NCI-H345 treated with DMSO at 0.1 percent for 48 hours (cell line): Measurements from ENCODE around the gene LILRA6.
"Not testable (repeated sequence)": the region's sequence is repeated elsewhere in the genome, so short reads cannot be mapped to it uniquely, and the experiment has no call there.

ENCODE experiments used
- DNase-seq: peaks from one replicate; lab custom pipeline; 2025; ENCODE audit not compliant: unreplicated experiment; lab: John Stamatoyannopoulos, UW

The LILRA6 gene

GRCh38 chr19:54242646-54243045 is at the start of gene LILRA6:
Gene LILRA6, minus strand, starts transcription at chr19:54242790.
- not testable (repeated sequence) for DNase-seq

DNA sequence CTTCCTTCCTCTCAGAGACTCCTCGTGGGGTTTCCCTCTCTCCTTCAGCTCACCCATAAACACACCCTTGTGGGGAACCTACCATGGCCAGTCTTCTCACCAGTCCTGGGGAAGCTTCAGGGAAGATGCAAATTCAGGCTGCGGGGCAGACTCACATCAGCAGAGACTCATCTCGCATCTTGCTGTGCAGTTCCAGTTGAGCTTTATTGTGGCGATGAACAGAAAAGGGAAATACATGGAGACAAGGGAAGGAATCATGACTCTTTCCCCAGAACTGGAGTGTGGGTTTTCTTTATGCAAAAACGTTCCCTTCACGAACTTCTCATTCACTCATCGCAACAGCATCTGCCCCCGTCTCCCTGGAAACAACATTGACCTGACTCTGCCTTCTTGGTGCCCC is 46.6 kb upstream of the LILRA6 start:
- DNase-seq = not testable (repeated sequence)

DNA sequence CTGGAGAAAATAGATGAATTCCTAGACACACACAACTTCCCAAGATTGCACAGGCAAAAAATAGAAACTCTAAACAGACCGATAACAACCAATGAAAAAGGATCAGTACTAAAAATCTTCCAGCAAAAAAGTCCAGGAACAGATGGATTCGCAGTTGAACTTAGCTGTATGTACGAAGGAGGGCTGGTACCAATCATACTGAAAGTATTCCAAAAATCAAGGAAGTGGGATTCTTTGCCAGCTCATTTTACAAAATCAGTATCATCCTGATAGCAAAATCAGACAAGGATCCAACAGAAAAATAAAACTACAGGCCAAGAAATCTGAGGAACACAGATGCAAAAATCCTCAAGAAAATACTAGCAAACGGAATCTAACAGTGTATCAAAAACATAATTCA is 44.9 kb upstream of the LILRA6 start:
- DNase-seq = no peak

- not testable (repeated sequence) for DNase-seq
These were observed 43.7 kb upstream of the LILRA6 start for GRCh38 chr19:54286283-54286682.

DNA sequence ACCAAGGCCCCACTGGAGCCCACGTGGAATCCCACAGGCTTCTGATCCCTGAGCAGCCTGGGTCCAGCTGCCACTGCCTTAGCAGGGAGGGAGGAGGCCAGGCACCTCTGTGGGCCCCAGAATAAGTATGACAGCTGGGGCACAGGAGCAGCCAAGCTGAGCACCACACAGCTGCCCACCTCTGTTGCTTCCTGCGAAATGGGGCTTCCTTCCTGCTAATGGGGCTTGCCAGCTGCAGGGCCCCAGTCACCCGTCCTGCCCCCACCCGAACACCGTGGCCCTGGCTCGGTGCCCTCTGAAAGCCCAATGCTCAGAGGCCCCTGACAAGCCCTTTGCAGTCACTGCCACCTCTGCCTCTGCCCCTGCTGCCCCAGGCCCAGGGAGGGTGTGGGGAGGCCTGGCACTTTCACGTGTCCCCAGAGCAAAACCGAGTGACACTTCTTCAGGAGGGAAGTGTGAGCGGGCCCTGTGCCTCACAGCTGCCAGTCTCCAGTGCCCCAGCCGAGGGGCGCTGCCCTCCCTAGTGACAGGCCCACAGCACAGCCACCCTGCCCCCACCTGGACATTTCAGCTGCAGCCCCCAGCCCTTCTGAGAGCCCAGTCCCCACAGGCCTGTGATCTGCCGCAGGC is 43.0 kb upstream of the LILRA6 start:
- not testable (repeated sequence) for DNase-seq

DNA sequence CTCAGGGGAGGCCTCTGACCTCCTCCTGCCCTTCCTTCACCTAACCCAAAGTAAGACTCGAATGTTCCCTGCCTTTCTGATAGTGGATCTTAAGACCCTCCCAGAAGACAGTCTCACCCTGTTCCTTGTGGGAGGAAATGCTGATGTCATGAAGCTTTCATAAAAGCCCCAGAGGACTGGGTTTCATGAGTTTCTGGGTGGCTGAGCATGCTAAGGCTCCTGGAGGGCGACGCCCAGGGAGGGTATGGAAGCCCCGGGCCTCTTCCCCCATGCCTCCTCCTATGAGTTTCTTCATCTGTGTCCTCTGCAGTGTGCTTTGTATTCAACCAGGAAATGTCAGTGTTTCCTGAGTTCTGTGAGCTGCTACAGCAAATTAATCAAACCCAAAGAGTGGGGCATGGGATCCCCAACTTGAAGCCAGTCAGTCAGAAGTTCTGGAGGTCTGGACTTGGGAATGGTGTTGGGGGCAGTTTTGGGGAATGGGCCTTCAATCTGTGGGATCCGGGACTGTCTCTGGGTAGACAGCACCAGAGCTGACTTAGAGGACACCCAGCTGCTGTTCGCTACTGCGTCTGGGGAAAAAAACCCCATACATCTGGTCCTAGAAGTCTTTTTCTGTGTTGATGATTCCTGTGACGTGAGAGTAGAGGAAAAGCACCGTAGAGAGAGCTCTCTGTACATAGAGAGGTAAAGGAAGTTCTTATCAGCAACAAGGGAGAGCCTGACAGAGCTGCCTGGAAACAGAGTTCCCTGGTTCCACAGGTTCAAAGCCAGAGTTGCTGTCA is 40.3 kb upstream of the LILRA6 start:
- no peak for DNase-seq

GRCh38 chr19:54281729-54282075 is 39.1 kb upstream of the LILRA6 start:
- DNase-seq = not testable (repeated sequence)

- DNase-seq = no peak
These were observed 38.6 kb upstream of the LILRA6 start, which contains the start of gene LILRB2 for GRCh38 chr19:54281007-54281728. Gene LILRB2, minus strand, starts transcription at chr19:54281110. Its CDS starts 614 bp downstream, at chr19:54280496.

DNA sequence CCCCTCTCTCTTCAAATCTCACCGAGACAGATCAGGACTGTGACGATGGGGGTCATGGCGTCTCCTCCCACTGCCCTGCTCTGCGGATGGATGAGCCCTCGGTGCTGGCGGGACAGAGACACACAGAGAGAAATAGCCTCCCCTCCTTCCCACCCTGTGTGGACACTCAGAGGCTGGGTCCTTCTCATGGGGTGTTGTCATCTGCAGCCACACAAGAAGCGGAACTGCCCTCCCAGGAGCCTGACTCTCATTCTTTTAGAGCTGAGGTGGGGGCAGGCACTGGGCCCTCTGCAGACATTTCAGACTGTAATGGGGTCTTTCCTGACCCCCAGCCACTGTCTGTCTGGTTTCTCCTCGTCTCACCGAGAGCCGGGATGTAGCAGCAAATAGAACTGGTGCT is 37.9 kb upstream of the LILRA6 start:
- not testable (repeated sequence) for DNase-seq

DNA sequence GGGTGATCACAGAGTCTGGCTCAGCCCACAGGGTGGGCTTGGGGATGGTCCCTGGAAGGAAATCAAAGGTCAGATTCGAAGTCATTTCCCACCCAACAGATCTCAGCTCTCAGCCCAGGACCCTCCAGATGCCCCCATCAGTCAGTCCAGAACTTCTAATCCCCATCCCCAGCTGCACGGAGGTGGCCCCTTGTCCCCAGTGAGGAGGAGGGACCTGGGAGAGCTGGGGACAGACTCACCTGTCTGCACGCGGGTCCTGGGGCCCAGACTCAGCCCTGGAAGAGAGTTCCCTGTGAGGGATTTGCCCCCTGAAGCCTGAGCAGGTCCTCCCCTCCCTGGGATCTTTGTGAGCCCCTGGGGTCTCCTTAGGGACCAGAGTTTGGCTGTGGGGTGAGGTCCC is 37.4 kb upstream of the LILRA6 start:
- DNase-seq = not testable (repeated sequence)

DNA sequence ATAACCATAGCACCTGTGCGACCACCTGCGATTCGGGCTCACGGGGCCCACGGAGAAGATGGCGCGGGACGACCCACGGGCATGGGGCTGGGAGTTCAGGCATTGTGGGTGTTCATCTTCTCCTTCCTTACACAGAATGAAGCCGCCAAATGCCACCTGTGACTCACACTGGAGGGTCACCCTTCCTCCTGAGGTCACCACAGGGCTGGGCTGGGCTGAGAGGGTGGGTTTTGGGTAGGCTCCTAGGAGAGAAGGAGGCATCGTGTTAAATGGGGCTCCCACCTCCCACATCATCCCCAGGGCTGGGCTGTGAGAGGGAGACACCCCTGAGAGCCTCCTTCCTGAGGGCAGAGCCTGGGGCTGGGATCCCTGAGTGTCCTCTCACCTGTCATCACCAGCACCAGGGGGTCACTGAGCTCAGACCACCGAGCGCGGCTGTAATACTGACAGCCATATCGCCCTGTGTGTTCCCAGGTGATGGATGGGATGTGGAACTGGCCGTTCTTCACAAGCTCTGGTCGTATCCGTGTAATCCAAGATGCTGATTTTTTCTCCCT is 36.9 kb upstream of the LILRA6 start:
- DNase-seq = no peak

DNA sequence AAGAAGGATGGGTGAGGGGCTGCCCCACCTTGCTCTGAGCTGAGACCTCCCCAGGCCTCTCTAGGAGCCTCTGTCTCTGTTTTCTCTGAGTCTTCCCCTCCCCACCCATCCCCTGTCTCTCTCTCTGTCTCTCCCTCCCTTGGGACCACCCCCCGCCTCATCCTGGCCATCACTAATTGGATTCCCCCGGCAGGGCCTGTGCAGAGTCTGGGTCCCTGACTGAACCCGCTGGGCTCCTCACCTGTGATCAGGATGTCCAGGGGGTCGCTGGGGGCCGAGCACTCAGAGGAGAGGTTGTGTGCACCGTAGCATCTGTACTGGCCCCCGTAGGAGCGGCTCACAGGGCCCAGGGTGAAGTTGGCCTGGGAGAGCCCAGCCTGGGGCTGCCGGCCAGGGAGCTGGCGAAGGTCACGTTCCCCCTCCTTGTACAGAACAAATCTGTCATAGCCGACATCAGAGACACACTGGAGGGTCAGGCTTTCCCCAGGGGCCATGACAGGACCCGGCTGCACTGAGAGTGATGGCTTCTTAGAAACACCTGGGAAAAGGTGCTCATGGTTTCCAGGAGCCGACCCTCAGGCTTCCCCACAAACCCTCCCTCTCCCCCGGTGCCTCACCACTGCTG is 36.1 kb upstream of the LILRA6 start:
- not testable (repeated sequence) for DNase-seq

GRCh38 chr19:54278056-54278455 is 35.5 kb upstream of the LILRA6 start:
- DNase-seq = not testable (repeated sequence)

- DNase-seq = not testable (repeated sequence)
These were observed 34.6 kb upstream of the LILRA6 start for GRCh38 chr19:54277111-54277615.

DNA sequence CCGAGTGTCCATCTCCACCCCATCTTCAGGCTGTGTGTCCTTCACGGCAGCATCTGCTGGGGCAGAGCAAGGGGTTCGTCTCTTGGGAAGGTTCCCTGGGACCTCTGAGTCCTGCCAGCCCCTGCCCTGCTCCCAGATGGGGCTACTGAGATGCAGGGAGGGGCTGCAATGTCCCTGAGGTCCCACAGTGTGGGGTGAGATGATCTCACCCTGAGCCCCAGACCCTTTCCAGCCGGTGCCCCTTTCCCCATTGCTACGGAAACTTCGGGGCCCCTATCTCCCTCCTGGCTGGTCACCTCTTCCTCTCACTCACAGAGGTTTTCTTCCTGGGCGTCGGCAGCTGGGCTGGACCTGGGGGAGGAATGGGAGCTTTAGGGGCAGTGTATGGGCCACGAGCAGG is 33.4 kb upstream of the LILRA6 start:
- DNase-seq = no peak

- DNase-seq = not testable (repeated sequence)
These were observed 31.9 kb upstream of the LILRA6 start for GRCh38 chr19:54274516-54274915.

DNA sequence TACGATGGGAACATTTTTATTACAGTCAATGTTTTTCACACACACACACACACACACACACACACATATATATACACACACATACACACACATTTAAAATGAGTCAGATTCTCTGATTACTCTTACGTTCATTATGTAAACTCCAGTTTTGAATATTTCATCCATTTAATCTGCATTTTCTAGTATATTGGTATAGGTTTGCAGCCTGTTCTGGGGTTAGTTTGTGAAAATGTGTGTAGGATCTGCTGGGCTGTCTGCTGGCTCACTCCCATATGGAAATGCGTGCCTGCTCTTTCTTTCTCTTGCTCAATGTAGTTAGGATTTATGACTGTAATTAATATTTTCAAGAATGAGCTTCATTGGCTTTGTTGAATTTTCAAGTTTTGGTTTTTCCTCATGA is 31.2 kb upstream of the LILRA6 start:
- no peak for DNase-seq

DNA sequence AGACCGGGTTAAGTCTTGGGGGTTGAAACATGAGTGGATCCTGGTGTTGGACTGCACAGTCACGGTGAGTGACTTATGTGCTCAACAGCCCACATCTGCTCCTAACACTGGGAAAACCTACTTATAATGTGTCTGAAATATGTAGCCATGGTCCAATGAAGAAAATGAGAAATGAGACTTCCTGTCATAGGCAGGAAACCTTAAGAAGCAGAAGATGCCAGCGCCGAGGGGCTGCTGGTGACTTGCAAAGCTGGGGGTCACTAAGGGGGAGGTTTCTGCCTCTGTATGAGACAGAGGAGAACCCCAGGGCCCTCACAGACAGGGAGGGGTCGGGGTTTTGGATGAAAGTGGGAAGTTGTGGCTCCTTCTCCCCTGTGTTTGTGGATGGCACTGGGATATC is 29.6 kb upstream of the LILRA6 start:
- not testable (repeated sequence) for DNase-seq

DNA sequence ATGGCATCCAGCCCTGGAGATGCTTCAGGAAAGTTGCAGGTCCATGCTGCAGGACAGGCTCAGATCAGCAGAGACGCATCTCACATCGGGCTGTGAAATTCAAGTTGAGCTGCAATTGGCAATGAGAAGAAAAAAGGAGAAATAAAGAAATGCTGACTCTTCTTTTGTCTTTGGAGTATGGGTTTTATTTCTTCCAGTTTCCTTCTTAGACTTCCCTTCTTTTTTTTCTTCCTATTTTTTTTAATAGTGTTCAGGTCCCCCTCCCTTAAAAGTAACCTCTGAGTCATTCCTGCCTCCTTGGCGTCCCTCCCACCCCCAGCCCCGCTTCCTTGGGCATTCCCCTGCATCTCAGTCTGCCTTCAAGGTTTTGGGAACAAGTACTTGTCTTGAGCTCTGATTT is 29.0 kb upstream of the LILRA6 start:
- not testable (repeated sequence) for DNase-seq

- DNase-seq = no peak
These were observed 28.5 kb upstream of the LILRA6 start for GRCh38 chr19:54271106-54271505.

DNA sequence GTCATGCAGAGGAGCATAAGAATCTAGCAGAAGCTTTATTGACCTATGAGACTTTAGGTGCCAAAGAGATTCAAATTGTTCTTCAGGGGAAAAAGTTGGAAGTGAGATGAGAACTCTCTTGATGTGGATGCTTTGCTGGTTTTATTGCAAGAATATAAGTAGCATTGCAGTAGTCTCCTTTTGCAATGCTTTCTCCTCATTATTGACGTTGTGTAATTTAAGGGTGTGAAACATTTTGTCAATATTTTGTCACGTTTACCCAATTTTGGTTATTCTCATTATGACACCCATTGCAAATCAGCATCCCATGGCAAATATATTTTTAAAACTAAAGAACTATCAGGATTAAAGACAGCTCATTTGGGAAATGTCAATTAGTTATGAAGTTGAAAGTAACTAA is 26.3 kb upstream of the LILRA6 start:
- DNase-seq = no peak
